ENCODE data around the gene LSG1. TPM values are rescaled to one million over a fixed set of nuclear protein-coding genes. Genes with fewer than 3 reads are reported as not detected.

LSG1 gene
- total RNA-seq, result 25.9 and 33.4 TPM in 2 replicates

GRCh38 chr3:194671900-194672808, at the start of gene LSG1:
LSG1 (minus strand) TSS chr3:194672191; CDS start chr3:194672162, 29 bp downstream.

GRCh38 chr3:194685718-194686413, 13.9 kb upstream of the LSG1 start, which contains the start of gene FAM43A:
FAM43A (plus strand) TSS chr3:194685883; CDS start chr3:194686827, 944 bp downstream.

GRCh38 chr3:194633349-194634004, 38.5 kb downstream of the LSG1 start, which contains the start of gene TMEM44:
TMEM44 (minus strand) TSS chr3:194633419; CDS start chr3:194633215, 204 bp downstream.

Other genes with a start within 250 kb of the LSG1 start
- 808 and 913 TPM in 2 replicates for gene ATP13A3, start 185.2 kb downstream of the LSG1 start, total RNA-seq
- 25.3 and 33.5 TPM in 2 replicates for gene TMEM44, start 38.8 kb downstream of the LSG1 start, total RNA-seq
- 23.8 and 31.5 TPM in 2 replicates for gene FAM43A, start 13.7 kb upstream of the LSG1 start, total RNA-seq